Stimulated activated CD8-positive, alpha-beta memory T cell treated with anti-CD3 and anti-CD28 coated beads, Interleukin-15, amount 100 ng/mL, for 48 hours (primary cell): ENCODE data around the gene COX10.
"Not testable (repeated sequence)": the region's sequence is repeated elsewhere in the genome, so short reads cannot be mapped to it uniquely, and the experiment has no call there.

Experiments used
- DNase-seq, 2 donors: peaks; one replicate each; pipeline ENCODE4 v3.0.0-alpha.2; 2020; ENCODE audit warnings: low read depth in 2 of 2

Gene COX10

DNA sequence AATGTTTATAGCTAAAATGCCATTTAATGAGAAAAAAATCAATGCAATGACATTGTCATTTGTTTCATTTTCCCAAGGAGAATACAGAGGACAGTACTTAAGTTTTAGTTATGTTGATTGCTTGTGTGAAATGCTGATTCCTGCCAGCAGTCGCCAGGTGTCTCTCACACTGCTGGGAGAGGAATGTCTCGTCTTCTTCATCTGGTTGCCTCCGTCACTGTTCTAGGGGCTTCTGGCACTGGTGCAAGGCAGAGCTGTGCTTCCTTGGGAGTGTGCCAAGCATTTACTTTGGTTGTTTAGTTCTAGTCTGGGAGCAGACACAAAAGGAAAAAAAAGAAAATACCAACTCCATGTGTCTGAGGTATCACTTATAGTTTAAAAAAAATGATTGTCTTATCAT lies 107.7 kb downstream of the COX10 start:
- DNase-seq: not testable (repeated sequence)

DNA sequence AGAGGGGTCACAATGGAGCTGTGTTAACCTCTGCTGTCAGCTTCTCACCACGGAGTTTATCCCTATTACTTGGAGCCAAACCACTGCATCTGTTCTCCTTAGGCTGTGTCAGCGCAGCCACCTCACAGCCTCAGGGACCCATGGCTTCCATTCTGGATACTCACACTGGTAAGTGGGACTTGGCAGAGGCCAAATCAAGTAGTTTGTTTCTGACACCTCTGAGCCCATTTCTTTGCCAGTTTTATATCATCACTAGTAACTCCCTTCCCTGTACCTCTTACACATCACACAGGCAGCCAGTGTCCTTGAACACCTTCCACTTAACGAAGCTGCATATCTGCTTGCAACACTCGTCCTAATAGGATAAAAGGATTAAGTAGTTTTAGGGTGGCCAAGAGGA lies 108.5 kb downstream of the COX10 start:
- DNase-seq: not testable (repeated sequence)

DNA sequence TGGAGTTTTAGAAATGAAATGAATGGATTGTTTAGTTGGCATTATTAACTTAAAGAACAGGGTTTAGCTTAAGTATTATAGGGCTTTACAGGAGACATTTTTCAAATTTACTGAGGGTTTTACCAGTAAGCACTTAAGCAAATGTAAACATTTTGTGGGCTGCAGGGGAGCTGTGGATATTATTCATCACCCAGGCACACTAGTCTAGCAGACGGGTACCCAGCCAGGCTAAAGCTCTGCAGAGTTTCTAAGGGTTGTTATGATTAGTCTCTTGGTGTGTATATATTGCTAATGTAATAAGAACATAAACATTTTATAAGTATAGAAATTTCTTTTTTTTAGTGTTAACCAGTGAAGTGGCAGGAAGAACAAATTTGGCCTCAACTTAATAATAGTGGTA lies 110.6 kb downstream of the COX10 start:
- DNase-seq: not testable (repeated sequence)

DNA sequence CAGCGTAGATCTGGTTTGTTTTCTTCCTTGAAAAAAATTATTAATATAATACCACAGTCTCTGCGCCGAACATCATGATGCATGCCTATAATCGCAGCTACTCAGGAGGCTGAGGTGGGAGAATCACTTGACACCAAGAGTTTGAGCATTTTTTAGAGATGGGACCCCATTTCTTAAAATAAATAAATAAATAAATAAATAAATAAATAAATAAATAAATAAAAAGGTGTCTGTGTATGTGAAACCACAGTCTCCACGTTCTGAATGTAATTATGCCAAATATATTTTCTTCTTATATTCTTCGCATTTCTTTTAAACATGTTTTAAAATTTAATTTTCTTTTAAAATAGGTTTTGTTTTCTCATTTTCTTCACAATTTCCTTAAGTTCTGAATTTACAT lies 112.8 kb downstream of the COX10 start:
- DNase-seq: not testable (repeated sequence)

DNA sequence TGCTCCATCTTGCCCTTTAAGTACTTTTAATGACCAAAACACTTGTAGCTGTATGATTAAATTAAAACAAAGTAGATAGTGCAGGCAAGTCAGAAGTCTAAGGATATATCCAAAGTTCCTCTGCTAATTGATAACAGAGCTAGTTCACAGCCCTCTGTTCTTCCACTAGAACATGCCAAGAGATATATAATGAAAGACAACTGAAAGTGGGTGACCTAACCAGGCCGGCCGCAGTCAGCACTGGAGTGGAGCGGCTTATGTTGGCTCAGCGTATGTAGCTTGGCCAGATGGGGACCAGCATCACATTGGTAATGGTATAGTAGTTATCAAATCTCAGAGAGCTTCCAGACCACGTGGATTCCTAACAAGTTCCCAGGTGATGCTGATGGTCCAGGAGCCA lies 115.2 kb downstream of the COX10 start:
- DNase-seq: not testable (repeated sequence)

DNA sequence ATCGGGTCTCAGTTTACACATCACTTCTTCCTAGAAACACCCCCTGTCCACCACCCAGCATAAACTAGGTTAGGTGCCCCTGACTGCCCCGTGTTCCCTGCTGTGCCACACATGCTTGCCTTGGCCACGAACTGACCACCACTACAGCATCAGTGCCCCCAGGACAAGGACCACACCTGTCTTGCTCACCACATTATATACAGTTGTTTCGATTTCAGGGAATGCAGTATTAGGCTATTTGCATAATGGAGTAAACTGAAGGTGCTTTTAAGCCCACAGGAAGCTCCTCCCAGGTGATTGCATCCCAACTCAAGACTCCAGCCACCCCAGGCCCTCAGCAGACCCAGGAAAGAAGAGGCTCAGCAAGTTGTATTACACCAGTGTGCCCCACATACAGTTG lies 117.1 kb downstream of the COX10 start:
- not testable (repeated sequence) for DNase-seq

DNA sequence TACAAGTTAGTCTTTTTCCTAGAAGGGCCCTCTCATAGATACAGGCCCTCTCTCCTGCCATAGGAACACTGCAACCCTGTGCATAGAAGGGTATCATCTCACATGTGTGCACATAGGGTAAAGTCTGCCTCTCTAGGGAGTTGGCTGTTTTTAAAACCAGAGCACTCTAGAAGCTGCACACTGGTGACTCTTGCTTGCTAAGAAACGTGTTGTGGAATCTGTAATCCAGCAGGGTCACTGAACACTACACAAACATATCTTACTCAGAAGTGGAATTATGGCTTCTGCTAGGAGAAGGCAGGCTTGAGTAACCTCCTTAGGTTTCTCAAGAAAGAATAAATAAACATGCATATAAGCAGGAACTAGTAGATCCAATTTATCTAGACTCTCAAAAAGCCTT lies 121.5 kb downstream of the COX10 start:
- DNase-seq: not testable (repeated sequence)

DNA sequence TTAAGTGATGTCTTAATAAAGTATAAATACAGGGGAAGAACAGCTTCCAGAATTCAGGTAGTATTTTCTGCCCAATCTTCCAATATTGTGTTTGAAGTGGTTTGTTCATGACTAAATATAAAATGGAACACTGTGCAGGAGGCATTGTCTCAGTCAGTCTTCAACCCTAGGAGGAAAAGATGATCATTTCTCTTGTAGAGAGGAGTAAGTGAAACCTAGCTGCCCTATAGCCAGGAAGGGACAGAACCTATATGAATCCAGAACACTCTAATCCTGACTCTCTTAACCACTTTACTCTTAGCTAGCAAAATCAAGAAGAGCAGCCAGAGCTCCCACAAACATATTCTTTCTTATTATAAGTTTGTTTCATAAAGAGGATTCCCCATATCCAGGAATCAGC lies 122.2 kb downstream of the COX10 start:
- DNase-seq: not testable (repeated sequence)

DNA sequence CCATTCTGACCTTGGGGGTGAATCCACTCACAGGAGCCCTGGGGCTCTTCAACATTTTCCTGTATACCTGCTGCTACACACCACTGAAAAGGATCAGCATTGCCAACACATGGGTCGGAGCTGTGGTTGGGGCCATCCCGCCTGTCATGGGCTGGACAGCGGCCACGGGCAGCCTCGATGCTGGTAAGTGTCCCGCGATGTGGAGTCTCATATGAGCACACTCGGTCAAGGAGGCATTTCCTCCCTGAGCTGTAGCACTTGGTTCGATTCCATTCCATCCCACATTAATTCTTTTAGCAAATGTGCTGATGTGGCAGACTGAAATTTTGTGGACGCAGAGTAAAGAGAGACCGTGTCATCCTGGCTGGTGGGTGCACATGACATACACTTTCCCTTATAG lies 122.7 kb downstream of the COX10 start:
- not testable (repeated sequence) for DNase-seq

DNA sequence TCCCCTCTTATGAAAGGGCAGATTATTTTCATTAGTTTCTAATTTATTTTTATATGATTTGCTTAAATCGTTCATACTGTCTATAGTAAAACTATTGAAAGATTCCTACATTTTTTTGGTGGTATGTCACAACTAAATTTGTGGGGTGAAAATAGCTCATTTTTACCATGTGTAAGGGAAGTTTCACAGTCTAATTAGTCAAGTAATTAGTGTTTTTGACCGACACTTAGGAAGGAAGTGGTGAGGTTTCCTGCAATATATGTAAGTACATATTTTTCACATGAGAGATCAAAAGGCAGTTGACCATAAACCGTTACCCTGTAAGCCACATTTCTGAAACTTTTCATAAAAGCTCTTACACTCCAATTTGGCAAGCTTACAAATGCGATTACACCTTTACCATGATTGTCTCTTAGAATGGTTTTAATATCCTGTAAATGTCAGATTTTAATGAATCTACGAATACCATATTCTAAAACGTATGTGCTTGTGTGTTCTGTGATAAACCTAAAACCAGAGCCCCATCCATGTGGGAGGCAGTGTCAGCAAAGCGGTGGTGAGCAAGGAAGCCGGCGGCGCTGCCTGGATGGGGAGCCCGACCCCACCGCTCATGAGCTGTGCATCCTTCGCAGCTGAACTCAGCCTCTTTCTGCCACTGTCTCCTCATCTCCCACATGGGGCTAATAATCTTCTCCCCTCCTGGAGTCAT lies 123.5 kb downstream of the COX10 start:
- DNase-seq: not testable (repeated sequence)

DNA sequence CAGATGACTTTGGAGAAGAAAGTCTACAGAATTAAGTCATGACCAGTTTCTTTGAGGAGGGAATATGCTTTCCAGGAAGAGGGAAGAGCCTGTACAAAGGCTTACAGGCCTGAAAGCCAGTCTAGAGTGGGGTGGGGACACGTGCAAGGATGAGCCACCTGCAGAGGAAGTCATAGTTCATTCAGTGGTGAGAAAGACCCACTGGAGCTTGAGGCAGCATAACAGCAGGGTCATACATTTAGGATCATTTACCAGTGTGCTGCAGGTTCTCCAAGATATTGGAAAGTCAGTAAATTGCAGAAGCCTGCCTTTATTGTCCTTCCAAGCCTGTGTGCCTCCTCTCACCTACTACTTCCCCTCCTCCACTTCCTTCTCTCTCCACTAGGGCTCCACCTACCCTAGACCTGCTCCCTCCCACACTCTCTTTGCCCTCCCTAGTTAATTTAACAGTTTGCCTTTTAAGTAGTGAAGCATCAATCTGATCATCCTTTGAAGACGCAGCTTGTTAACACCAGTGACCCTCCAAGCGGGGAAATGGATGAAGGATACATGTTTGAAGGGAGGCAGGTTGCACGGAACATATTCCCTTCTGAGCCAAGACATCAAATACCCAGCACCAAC lies 127.2 kb downstream of the COX10 start:
- no peak for DNase-seq

DNA sequence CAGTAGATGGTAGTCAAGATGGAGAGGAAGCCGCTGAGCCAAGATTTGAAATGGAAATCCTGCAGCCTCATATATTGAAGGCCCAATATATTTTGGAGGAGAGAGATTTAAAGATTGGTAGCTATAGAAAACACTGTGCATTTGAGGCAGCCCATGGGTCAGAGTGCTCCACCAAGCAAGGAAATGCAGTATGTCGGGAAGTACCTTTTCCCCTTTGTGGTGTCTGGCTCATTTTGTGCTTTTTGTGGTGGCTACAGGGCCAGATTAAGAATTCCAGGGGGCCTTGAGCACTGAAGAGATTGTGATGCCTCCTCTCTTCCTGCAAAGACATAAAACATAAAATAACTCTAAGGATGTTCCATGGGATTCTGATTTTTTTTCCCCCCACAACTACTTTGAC lies 127.8 kb downstream of the COX10 start:
- no peak for DNase-seq

DNA sequence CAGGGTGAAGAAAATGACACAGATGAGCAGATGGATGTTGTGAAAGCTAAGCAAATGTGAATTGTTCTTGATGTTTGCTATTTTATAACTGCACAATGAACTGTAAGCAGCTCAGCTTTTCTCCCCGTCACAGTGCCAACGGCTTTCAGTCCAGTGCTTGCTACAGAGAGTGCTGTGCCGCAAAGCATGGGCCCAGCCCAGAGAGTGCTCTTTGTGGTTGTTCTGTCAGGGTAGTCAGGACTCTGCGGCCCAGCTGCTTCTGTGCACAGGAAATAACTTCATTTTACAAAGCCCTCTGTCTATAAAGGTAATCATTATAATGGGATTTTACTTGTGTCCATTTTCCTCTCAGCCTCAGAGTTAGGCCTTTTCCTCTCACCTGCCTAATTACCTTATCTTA lies 128.3 kb downstream of the COX10 start:
- DNase-seq: peak; percentile 57 to 70

DNA sequence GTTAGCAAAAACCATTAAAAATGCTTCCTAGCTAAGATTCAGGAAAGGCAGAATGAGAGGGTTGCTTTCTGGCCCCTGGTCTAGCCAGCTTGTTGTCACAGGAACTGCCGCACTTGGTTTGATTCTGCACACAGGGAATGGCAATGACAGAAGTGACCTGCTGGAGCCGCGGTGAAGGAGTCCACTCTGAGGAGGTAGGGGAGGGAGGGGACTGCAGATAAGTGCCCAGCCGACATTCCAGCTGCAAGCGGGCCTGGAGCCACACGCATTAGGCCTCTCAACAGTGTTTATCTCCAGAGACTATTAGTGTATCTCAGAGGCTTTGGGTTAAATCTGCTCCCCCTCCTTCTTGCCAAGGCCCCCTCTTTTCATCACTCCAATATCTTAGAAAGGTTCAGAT lies 128.7 kb downstream of the COX10 start:
- no peak for DNase-seq

DNA sequence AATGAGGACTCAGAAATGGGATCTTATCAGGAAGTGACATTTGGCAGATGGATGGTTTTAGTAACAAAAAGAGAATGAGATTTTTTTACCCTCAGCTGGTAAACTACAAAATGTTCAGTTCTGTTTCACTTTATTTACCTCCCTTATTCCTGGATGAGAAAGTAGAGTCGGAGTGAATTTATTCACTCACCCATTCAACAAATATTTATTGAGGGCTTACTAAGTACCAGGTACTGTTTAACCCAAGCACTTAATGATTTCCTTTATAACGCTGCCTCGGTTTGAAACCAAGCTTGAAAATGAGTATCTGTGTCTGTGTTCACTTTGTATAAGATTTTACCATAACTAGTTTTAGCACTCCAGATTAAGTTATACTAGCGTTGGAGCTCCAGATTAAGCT lies 129.3 kb downstream of the COX10 start:
- DNase-seq: no peak

DNA sequence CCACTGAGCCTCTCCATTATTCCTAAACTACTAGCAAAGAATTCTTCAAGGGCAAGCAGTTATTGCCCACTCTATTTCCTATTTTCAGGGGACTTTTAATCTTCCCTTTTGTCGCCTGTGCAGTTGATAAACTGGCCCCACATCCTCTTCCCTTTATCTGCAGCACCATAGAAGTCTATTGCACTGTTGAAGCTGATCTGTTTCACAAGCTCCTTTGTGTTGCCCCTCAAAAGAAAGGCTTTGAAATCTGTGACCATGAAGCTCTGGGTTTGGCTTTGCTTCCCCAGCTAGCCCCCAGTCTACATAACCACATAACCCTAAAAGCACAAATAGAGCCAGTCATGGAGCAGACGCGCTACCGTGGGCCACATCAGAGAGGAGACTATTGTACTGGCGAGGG lies 130.3 kb downstream of the COX10 start:
- DNase-seq: no peak

DNA sequence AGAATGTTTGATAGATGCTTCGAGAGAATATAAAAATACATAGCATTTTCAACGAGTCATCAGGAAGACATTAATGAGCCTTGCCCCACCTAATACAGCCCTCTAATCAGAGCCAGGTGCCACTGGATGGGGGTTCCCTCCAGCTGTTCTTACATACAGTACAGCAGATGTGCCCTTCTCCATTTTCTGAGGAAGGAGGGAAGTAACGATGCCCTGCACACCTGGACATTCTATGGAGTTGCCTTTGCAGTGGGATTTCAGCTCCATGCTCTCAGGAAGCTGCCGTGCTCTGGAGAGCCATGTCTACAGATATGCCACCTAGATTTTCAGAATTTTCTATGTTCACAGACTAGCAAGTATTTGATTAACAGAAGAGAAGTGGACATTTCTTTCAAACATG lies 131.1 kb downstream of the COX10 start:
- DNase-seq: no peak

DNA sequence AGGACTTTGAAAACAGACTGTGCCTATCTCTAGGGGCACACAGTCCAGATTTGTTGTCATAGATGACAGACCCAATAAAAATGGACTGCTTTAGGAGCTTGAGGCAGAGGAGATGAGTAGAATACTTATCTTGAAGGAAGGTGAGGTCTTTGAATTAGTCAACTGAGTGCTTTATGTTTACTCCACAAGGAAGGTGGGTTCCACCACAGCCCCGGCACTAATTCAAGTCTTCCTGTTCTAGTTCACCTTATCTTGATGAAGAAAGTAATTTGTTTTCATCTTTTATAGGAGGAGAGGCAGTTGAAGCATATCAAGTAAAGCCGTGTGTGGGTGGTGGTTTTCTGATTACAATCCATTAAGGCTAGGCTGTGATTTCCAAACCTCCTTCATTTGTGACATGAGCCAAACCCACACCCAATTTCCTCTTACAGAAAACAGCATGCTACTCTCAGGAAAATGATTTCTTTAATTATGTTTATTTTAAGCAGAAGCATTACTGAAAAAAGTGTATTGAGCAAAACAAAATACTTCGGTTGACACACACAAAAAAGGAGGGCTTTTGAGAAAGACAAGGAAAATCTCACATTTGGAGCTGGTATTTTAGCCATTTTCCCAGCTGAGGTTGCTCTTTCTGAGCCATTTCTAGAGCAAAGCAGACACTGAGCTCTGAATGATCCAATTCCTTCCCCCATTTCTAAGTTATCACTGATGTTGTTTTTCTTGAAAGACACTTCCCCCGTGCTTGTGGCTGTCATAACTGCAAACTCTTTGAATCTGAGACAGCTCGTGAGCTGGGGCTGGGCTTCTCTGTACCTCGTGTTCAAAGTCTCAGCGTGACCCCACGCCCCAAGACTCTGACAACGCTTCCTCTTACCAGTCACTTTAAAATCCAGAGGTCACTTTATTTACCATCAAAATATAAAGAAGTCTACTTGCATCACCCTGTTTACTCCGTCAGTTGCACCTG lies 132.0 kb downstream of the COX10 start:
- DNase-seq: peak; percentile 32 to 47

DNA sequence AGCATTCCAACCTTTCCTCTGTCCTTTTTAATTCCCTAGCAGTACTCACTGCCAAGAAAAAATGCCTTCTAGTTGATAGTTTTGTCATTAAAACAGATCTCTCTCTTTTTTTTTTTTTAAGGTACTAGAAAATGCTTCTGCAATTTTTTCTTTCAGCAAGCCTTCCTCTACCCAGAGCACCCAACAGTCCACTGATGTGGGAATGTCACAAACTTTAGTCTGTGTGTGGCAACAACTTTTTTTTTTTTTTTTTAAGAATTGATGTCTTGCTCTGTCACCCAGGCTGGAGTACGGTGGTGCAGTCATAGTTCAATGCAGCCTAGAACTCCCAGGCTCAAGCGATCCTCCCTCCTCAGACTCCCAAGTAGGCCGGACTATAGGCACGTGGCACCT lies 132.7 kb downstream of the COX10 start:
- no peak for DNase-seq

DNA sequence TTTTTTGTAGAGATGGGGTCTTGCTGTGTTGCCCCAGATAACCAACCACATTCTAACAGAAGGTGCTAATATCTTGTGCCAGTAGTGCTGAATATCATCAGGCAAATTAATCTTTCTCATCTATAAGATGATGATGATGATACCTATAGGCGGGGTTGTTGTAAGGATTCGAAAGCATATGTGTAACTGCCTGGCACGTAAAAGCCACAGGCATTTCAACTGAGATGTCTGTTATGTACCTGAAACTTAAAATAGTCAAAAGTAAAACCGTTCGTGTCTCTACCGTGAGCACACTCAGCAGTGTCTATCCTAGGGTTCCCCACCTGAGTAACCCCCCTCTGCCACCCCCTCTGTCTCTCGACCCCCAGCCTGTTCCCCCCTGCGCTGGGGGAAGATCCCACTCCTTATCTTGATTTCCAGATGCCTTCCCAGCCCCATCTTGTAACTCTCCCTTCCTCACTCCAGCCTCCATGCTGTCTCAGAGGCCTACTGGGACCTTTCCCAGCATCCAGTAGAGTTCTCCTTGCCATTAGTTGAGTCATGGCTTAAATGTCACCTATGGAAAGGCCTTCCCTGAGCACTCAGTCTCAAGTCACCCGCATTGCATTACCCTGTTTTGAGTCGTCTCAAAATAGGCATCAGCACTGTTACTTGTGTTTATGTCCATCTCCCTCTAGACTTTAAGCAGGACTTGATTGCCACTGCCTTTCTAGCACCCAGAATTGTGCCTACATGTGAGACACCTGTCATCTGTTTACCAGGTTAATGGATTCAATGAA lies 133.3 kb downstream of the COX10 start:
- DNase-seq: no peak

DNA sequence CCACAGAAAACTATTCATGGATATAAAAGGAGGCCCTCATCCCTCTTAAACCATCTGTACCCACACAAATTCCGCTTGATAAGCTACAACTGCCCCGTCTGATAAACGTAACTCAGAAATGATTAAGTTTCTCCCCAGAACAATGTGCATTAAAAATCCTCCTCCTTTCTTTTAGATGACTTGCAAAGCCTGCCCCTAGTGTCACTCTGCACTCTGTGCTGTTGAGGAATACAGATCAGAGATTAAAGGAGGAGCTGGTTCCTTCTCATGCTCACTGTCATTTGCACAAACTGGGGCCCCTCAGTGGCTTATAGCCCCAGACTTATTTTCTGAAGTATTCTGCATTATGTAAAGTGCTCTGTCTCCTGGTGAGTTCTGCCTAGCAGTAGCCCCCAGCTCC lies 134.1 kb downstream of the COX10 start:
- DNase-seq: no peak

DNA sequence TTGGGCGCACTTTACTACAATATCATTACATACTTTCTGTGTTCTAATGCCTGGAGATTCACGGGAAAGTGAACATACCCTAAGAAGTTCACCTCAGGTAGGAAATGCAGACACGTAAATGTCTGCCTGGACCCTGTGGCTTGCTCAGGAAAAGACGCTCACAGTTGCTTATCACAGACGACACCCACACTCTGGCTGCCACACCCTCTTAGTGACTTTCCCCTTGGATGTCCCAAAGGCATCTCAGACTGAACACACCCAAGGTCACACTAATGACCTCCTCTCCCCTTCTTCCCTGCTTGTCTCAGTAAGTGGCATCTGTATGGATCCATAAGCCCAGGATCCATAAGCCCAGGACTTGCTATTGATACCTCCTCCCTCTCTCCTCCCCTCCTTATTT lies 134.8 kb downstream of the COX10 start:
- no peak for DNase-seq
